ENCODE results near the gene C1QL4.

DNA sequence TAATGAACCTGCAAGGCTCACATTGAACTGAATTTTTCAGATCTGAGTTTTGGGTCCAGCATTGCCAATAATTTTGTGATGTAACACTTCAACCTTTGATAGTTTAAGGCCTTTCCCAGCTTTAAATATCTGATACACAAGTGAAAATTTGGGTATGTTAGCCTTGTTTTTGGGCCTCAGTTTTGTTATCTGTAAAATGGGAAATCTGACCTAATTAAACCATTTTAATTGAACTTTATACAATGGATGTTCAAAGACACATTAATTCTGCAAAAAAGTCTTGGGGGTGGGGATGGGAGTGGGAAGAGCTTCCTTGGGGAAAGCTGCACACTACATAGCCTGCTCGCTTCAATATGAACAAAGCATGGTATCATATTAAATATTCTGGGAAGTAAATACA is 25.1 kb upstream of the C1QL4 start:
- TF ChIP-seq, protein P1, sequence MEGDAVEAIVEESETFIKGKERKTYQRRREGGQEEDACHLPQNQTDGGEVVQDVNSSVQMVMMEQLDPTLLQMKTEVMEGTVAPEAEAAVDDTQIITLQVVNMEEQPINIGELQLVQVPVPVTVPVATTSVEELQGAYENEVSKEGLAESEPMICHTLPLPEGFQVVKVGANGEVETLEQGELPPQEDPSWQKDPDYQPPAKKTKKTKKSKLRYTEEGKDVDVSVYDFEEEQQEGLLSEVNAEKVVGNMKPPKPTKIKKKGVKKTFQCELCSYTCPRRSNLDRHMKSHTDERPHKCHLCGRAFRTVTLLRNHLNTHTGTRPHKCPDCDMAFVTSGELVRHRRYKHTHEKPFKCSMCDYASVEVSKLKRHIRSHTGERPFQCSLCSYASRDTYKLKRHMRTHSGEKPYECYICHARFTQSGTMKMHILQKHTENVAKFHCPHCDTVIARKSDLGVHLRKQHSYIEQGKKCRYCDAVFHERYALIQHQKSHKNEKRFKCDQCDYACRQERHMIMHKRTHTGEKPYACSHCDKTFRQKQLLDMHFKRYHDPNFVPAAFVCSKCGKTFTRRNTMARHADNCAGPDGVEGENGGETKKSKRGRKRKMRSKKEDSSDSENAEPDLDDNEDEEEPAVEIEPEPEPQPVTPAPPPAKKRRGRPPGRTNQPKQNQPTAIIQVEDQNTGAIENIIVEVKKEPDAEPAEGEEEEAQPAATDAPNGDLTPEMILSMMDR (IDR thresholded peaks at IDR 0.05) = no peak
- TF ChIP-seq POLR2A (IDR thresholded peaks at IDR 0.05) = no peak

Data from Peyer's patch (tissue), 4 donors.